Motor neuron (in vitro differentiated cells): ENCODE data around the gene JCAD. TPM values are rescaled to one million over a fixed set of nuclear protein-coding genes. Genes with fewer than 3 reads are reported as not detected.

Experiments used
- ATAC-seq, 8 experiments: fragments of 200-7000 bp; cut with Tn5 transposase; replicated peaks in 6 of 8; 2 replicates each; pipeline ENCODE4 v1.8.0; 2021; ENCODE audit warnings: mild to moderate bottlenecking in 8 of 8, moderate library complexity in 8 of 8
- H3K27ac ChIP-seq, 2 donors: fragments of 250-450 bp; sonication (Bioruptor Pico); 2 replicates each; pipeline ENCODE4 v1.9.0; 2021; ENCODE audit warnings: antibody characterized with exemption in 2 of 2, mild to moderate bottlenecking in 2 of 2, moderate library complexity in 1 of 2
- H3K4me1 ChIP-seq, 2 donors: fragments of 250-450 bp; sonication (Bioruptor Pico); replicated peaks in 1 of 2; 2 replicates each; pipeline ENCODE4 v1.6.1; 2021; ENCODE audit warnings: antibody characterized with exemption in 2 of 2, mild to moderate bottlenecking in 2 of 2, moderate library complexity in 1 of 2
- H3K4me3 ChIP-seq, 5 donors: fragments of 250-450 bp; sonication (Bioruptor Pico); 2 replicates each; pipeline ENCODE4 v1.9.0; 2021; ENCODE audit warnings: antibody characterized with exemption in 5 of 5, mild to moderate bottlenecking in 5 of 5, moderate library complexity in 4 of 5
- WGBS, 10 experiments: fragments of 450-650 bp; shearing (Covaris generic); methylation state at CpG; one replicate each; pipeline ENCODE4 v1.0.0; 2022; 5-methylcytosine and 5-hydroxymethylcytosine counted together
- in situ Hi-C, 9 experiments: fragments of 400-800 bp; cut with MboI; loops; one replicate each; pipeline ENCODE4 v1.15.0; 2021; ENCODE audit warnings: low sequenced_read_pairs in 9 of 9, low pct_unique_long_range_greater_than_20kb in 2 of 9; ENCODE audit not compliant: unreplicated experiment in 9 of 9
- total RNA-seq, 8 experiments: library from RNA; unstranded; fragments of 300-600 nt; gene quantifications; 2 replicates each; pipeline versions ENCODE4 v1.2.3 to v1.2.4, GENCODE V29; 2022

JCAD gene
- total RNA-seq, 8 experiments from 2014 or later: 0.22 to 18.7 (median 3.4) TPM

DNA sequence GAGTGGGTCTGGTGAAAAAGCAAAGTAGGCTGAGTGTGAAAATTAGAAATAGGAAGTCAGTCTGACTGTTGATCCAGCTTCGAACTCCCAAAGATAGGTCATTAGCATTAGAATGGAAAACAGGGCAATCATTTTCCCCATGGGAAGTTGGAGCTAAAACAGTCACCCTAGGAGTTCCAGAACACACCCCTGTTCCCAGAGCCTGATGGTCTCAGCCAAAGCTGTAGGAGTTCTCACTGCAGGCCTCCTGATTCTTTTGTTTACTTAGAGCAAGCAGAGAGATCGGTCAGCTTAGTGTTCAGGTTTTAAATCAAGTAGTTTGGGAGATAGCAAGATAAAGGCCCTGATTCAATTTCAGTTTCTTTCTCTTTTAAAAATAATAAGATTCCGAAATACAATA is 28.8 kb upstream of the JCAD start:
- in situ Hi-C loops: no loop called here
- WGBS, 10 experiments: 0 to 100% (median 65%) methylated on average over 1 to 3 of the region's 3 CpGs
- no peak overlapping the region for H3K4me3 ChIP-seq
- H3K4me1 ChIP-seq: peaks cover 29 to 38% of the 10 kb centered on the region in 2 donors
- no peak overlapping the region for H3K27ac ChIP-seq
- peak in 2 of 8 experiments; percentile 23 to 30 for ATAC-seq

DNA sequence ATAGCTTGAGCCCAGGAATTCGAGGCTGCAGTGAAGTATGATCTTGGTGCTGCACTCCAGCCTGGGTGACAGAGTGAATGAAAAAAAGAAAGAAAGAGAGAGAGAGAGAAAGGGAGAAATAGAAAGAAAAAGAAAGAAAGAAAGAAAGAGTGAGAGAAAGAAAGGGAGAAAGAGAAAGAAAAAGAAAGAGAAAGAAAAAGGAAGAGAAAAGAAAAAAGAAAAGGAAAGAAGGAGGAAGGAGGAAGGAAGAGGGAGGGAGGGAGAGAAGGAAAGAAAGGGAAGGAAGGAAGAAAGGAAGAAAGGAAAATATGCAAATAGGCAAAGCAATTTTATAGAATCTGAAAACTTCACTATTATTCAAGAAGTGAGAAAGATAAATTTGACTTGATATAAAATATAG is 24.5 kb upstream of the JCAD start:
- 0 to 100% (median 75%) methylated on average over 1 of the region's 1 CpG; no CpG with 5 or more reads in 2 of the 10 experiments for WGBS, 10 experiments
- H3K4me1 ChIP-seq: peaks cover 11 to 16% of the 10 kb centered on the region in 2 donors
- H3K27ac ChIP-seq: no peak overlapping the region
- in situ Hi-C loops: no loop called here
- H3K4me3 ChIP-seq: no peak overlapping the region
- ATAC-seq: no peak

DNA sequence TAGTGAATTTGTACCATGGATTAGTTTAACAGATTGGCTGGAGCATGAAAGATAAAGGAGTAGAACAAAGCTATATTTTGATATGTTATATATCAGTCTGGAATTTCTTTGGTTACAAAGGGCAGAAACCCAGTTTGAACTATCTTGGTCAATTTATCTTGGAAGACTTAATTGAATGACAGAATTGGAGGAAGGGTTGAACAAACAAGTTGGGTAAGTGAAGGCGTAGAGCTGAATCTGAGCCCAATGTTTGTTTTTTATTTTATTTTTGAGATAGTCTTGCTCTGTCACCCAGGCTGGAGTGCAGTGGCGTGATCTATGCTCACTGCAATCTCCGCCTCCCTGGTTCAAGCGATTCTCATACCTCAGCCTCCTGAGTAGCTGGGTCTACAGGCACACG is 21.8 kb upstream of the JCAD start:
- in situ Hi-C loops: no loop called here
- H3K4me1 ChIP-seq: peaks cover 0 to under 1% of the 10 kb centered on the region in 2 donors
- ATAC-seq: no peak
- no peak overlapping the region for H3K27ac ChIP-seq
- WGBS, 10 experiments: 46 to 100% (median 96%) methylated on average over 1 to 3 of the region's 5 CpGs; no CpG with 5 or more reads in 1 of the 10 experiments
- H3K4me3 ChIP-seq: no peak overlapping the region

DNA sequence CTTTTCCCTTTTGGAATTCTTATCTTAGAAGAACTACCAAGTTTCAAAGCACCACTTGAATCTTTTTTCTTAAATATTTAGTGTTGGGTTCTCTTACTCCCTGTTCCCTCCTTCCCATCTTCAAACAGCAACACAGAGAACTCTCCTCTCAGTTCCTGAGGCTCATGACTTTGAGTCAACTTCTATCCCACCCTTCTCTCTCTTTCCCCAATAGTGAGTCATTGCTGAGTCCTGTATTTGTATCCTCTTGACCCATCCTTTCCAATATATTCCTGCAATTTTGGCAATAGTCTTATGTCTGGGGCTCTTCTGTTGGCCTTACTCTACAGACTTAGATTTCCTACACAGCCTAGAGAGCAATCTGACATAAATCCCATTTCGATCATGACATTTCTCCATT is 20.8 kb upstream of the JCAD start:
- WGBS, 10 experiments: 60 to 89% (median 79%) methylated on average over 1 of the region's 1 CpG; no CpG with 5 or more reads in 6 of the 10 experiments
- Histone ChIP-seq H3K27ac (no peak overlapping the region), H3K4me3 (no peak overlapping the region), H3K4me1 (no peaks in the 10 kb centered on the region)
- in situ Hi-C loops: no loop called here
- ATAC-seq: peak in 2 of 8 experiments; percentile 64 to 72

DNA sequence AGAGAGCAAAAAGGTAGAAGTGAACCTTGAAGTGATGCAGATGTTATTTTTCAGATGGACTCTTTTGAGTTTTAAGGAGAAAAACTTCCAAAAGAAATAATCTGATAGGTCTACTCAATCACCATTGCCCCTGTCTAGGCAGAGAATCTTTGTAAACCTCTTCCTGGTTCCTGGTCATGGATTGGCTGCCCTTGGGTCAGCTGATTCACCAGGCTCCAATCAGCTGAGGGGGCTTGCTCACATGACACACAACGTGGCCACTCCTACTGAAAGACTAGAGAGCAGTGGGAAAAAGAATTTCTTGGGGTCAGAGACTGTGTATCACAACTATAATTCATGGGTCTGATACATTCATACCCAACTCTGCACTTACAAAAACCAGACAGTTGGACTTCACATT is 20.0 kb upstream of the JCAD start:
- Histone ChIP-seq H3K4me1 (no peaks in the 10 kb centered on the region), H3K4me3 (no peak overlapping the region), H3K27ac (no peak overlapping the region)
- no peak for ATAC-seq
- in situ Hi-C loops: no loop called here
- WGBS, 10 experiments: 20 to 80% (median 41%) methylated on average over 1 of the region's 1 CpG; no CpG with 5 or more reads in 4 of the 10 experiments

DNA sequence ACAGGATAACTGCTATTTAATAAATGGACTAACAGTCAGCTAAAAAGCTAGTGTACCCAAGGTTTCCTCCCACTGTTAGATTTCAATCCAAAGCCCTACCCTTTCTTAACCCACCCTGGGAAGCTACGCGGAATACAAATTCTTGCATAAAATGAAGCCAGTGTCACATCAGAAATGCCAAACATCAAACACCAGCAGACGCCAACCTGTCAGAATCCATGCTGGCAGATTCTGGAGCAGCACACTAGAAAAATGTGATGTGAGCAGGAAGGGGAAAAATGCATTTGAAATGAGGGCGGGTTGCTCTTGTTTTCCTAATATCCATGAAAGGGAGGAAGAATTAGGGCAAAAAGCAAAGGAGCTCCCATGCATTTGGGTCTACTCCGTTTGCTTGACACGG is 16.1 kb upstream of the JCAD start:
- Histone ChIP-seq H3K27ac (no peak overlapping the region), H3K4me1 (no peaks in the 10 kb centered on the region), H3K4me3 (no peak overlapping the region)
- in situ Hi-C loops: no loop called here
- 45 to 93% (median 81%) methylated on average over 2 to 6 of the region's 6 CpGs; no CpG with 5 or more reads in 1 of the 10 experiments for WGBS, 10 experiments
- ATAC-seq: no peak

DNA sequence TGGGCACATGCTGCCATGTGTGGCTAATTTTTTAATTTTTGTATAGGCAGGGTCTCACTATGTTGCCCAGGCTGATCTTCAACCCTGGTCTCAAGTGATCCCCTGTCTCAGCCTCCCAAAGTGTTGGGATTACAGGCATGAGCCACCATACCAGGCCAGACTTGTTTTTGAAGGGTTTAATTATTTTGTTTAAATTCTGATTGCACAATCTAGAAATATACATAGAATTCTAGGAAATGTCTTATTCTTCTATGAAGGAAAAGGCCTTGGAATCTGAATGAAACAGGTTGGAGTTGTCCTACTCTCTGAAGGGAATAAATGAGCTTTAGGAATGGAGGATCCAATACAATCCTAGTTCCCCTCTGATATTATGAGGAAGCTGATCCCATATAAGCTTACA is 15.5 kb upstream of the JCAD start:
- no peak overlapping the region for H3K4me3 ChIP-seq
- ATAC-seq: no peak
- in situ Hi-C loops: no loop called here
- H3K27ac ChIP-seq: no peak overlapping the region
- H3K4me1 ChIP-seq: peaks cover 4 to 5% of the 10 kb centered on the region in 2 donors

DNA sequence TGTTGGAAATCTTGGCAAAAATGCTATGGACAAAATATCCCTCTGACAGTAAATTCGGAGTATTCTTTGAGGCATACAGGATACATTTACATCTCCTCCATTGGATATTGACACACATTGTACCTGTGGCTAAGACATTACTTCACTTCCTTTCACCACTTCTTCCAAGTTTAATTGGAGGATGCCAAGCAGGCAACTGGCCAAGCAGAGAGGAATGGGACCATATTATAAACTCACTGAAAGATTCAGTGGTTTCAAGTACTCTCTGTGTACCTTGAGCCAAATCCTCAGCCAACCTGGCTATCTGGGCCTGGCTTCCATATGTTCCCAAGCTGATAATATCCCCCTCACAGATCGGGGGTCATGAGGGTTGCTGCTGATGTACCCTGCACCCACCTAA is 14.7 kb upstream of the JCAD start:
- Histone ChIP-seq H3K4me3 (no peak overlapping the region), H3K27ac (no peak overlapping the region), H3K4me1 (peaks cover 8 to 9% of the 10 kb centered on the region in 2 donors)
- in situ Hi-C loops: no loop called here
- ATAC-seq: no peak
- WGBS, 10 experiments: 0 to 100% (median 78%) methylated on average over 1 to 2 of the region's 2 CpGs; no CpG with 5 or more reads in 2 of the 10 experiments

DNA sequence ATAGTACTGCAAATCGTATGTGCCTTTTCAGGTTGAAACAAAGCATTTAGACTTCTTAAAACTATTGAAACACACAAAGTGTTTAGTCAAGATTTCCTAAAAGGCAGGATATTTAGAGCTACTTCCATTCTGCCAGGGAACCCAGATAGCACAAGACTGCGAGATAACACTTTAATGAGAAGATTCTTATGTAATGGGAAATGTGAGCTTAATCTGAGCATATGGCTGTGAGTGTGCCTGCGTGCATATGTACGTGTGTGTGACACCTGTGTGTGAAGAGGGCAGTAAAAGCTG is 14.3 kb upstream of the JCAD start:
- in situ Hi-C loops: no loop called here

DNA sequence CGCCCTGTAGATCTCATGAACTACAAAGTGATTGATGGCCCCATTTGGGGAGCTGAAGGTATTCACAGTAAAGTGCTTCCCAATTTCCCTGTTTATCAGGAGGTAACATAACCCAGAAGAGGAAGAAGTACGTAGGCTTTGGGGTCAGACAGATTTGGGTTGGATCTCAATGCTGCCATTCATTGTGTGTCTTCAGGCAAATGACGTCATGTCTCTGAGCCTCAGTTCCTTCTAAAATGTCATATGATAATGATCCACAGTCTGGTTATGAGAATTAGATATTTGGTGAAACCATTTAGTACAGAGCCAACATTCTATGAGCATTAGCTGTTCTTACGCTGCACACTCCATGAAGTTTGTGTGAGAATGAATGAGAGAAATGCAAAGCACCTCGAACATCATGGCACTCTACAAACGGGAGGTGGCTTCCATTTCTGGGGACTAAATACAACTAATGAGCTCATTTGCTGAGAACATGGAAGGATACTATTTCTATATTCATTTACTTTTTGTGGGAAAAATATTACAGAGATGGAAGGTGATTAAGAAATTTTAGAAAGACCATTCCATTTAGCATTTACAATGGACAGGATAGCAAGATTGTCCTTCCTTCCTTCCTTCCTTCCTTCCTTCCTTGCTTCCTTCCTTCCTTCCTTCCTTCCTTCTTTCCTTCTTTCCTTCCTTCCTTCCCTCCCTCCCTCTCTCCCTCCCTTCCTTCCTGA is 13.8 kb upstream of the JCAD start:
- WGBS, 10 experiments: 68 to 98% (median 84%) methylated on average over 1 to 6 of the region's 6 CpGs; no CpG with 5 or more reads in 2 of the 10 experiments
- no peak for ATAC-seq
- H3K4me1 ChIP-seq: peaks cover 8 to 9% of the 10 kb centered on the region in 2 donors
- in situ Hi-C loops: no loop called here
- no peak overlapping the region for H3K27ac ChIP-seq
- no peak overlapping the region for H3K4me3 ChIP-seq

More for the DNA sequence above, 14.3 kb upstream of the JCAD start:
- peaks cover 8 to 9% of the 10 kb centered on the region in 2 donors for H3K4me1 ChIP-seq
- H3K4me3 ChIP-seq: no peak overlapping the region
- H3K27ac ChIP-seq: no peak overlapping the region
- ATAC-seq: no peak
- WGBS, 10 experiments: 60 to 100% (median 87%) methylated on average over 1 to 4 of the region's 4 CpGs; no CpG with 5 or more reads in 2 of the 10 experiments

DNA sequence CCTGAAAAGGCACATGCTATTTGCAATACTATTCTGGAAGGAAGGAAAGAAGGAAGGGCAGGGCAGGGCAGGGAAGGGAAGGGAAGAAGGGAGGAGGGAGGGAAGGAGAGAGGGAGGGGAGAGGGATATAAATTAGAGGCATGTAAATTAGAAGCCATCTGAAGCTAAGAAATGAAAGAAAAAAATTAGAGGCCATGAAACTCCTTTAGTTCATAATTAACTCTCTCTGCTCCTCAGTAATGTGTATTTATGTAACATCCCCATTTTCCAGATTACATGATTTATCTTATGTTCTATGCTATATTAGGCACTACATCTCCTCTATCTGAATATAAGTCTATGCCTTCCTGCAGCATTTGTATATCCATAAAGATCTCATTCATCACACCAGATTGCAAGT is 12.7 kb upstream of the JCAD start:
- in situ Hi-C loops: no loop called here
- Histone ChIP-seq H3K4me3 (no peak overlapping the region), H3K27ac (no peak overlapping the region), H3K4me1 (peaks cover 8 to 9% of the 10 kb centered on the region in 2 donors)
- ATAC-seq: no peak

DNA sequence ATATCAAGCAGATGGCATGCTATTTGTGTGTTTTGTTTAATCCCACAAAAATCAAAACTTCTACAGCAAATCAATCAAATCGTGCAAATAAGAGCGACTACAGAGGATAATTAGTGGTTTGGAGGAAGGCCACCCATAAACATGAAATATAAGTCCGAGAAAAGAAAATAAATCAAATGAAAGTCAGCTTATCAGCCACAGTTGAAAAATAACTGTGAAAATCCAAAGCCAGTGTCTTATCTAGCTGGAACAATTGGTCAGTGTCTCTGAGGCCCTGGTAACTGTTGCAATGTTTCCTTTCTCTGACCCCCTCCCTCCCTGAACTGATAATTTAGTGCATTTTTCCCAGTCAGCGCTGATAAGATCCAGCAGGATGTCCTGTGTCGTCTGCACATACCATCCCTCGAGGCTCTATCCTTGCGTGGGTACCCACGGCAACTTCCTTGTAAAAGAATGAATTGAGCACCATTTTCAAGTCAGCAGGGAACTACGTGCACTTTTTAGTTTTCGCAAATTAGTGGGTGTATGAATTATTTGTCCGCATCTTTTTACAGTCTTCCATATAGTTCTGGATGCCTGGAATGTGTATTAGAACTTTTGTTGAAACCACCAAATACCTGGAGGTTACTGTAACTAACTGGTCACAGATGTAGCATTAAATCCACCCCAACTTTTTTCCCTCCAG is 10.8 kb upstream of the JCAD start:
- 46 to 85% (median 70%) methylated on average over 1 to 11 of the region's 11 CpGs for WGBS, 10 experiments
- no peak overlapping the region for H3K27ac ChIP-seq
- ATAC-seq: peak in 2 of 8 experiments; percentile 27 to 54
- H3K4me3 ChIP-seq: no peak overlapping the region
- in situ Hi-C loops: no loop called here
- H3K4me1 ChIP-seq: peaks cover 8 to 9% of the 10 kb centered on the region in 2 donors

DNA sequence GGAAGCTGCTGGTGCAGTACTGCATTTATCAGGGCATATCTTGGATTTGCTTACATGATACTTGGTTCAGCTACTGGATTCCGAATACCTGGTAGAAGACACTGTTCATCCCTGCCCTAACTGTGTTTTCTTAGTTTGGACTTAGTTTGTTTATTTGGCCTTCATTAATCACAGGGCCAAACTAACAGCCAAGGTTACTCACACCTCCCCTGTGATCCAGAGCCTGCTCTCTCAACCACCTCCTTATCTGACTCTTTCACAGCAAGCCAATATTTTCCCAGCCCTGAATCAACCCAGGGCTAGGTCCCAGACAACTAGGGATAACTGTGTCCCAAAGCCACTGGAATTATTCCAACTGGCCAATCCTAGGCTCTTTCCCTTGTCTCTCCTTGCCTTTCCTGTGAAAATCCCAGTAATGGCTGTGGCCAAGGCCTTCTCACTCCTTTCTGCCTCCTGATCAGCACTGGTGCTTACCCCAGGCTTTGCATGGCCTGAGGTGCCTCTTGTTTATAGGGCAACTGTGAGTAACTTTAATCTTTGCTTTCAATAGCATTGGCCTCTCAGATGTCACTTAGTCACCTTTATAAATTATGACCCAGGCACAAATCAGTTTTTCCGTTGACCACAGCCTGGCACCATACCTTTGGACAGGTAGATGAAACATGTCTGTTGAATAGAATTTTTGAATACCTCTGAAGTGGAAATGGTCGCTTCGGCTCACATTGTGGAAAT is 9.3 kb upstream of the JCAD start:
- ATAC-seq: no peak
- WGBS, 10 experiments: 60 to 100% (median 89%) methylated on average over 1 to 4 of the region's 4 CpGs; no CpG with 5 or more reads in 2 of the 10 experiments
- in situ Hi-C loops: no loop called here

More for the DNA sequence above, 9.3 kb upstream of the JCAD start:
- Histone ChIP-seq H3K27ac (no peak overlapping the region), H3K4me3 (no peak overlapping the region), H3K4me1 (peaks cover 8 to 9% of the 10 kb centered on the region in 2 donors)
